ENCODE measurements around the gene SLC1A6.

Gene SLC1A6

GRCh38 chr19:14985133-14985532 is 5.5 kb upstream of the SLC1A6 start:
- Histone ChIP-seq H3K79me1 (replicated peaks; ENCODE audit: low read length, poor library complexity, severe bottlenecking) (no peaks in the 10 kb centered on the region), H3K9me3 (ENCODE audit: control insufficient read depth, low read length) (no peaks in the 10 kb centered on the region), H2BK15ac (ENCODE audit: low read depth, poor library complexity, severe bottlenecking) (no peak overlapping the region), H2AK5ac (ENCODE audit: low read length, severe bottlenecking) (no peak overlapping the region), H3K36me3 (ENCODE audit: control insufficient read depth in 1 of 2, insufficient read depth in 2 of 2, low read depth in 1 of 2, low read length in 2 of 2) (no peaks in the 10 kb centered on the region), H3K27ac (ENCODE audit: low read length, poor library complexity, severe bottlenecking) (no peak overlapping the region), H3K23ac (ENCODE audit: low read length in 2 of 2) (no peak overlapping the region), H4K91ac (ENCODE audit: low read length) (no peak overlapping the region), H2BK12ac (ENCODE audit: low read length in 2 of 2) (no peak overlapping the region), H2AFZ (ENCODE audit: low read depth, low read length) (no peak overlapping the region), H3K4me2 (ENCODE audit: low read length, poor library complexity, severe bottlenecking) (no peak overlapping the region), H3K14ac (ENCODE audit: low read length in 2 of 2) (no peak overlapping the region), H3K9ac (ENCODE audit: low read length) (no peak overlapping the region), H4K8ac (ENCODE audit: low read length) (no peak overlapping the region), H3K27me3 (ENCODE audit: control insufficient read depth in 1 of 2, insufficient read depth in 1 of 2, low read length in 2 of 2) (peaks cover 13 to 24% of the 10 kb centered on the region in 2 experiments), H2BK5ac (ENCODE audit: low read depth, low read length, poor library complexity, severe bottlenecking) (no peak overlapping the region), H3K4me3 (ENCODE audit: insufficient read depth in 1 of 2, low read depth in 1 of 2, low read length in 2 of 2) (no peak overlapping the region), H3K4ac (ENCODE audit: low read depth in 1 of 2, low read length in 2 of 2) (no peak overlapping the region), H3K18ac (ENCODE audit: low read depth in 1 of 2, low read length in 2 of 2) (no peak overlapping the region), H2BK120ac (ENCODE audit: low read depth, low read length) (no peak overlapping the region), H3K4me1 (ENCODE audit: control insufficient read depth, insufficient read depth, low read depth, low read length) (no peaks in the 10 kb centered on the region)
- WGBS = 20% methylated on average over 1 of the region's 5 CpGs
- no peak for DNase-seq

GRCh38 chr19:14978161-14978776 is 1.4 kb downstream of the SLC1A6 start:
- H2BK5ac ChIP-seq (ENCODE audit: low read depth, low read length, poor library complexity, severe bottlenecking) = no peak overlapping the region
- no peaks in the 10 kb centered on the region for H3K36me3 ChIP-seq (ENCODE audit: control insufficient read depth in 1 of 2, insufficient read depth in 2 of 2, low read depth in 1 of 2, low read length in 2 of 2)
- peaks cover 32 to 51% of the 10 kb centered on the region in 2 experiments for H3K27me3 ChIP-seq (ENCODE audit: control insufficient read depth in 1 of 2, insufficient read depth in 1 of 2, low read length in 2 of 2)
- H2AK5ac ChIP-seq (ENCODE audit: low read length, severe bottlenecking) = no peak overlapping the region
- H3K4me1 ChIP-seq (ENCODE audit: control insufficient read depth, insufficient read depth, low read depth, low read length) = peaks cover 6% of the 10 kb centered on the region
- no peak for DNase-seq
- H2BK12ac ChIP-seq (ENCODE audit: low read length in 2 of 2) = no peak overlapping the region
- no peak overlapping the region for H2BK120ac ChIP-seq (ENCODE audit: low read depth, low read length)
- H2AFZ ChIP-seq (ENCODE audit: low read depth, low read length) = no peak overlapping the region
- H3K4ac ChIP-seq (ENCODE audit: low read depth in 1 of 2, low read length in 2 of 2) = no peak overlapping the region
- WGBS = 77% methylated on average over 4 of the region's 6 CpGs
- H3K9me3 ChIP-seq (ENCODE audit: control insufficient read depth, low read length) = peaks cover 4% of the 10 kb centered on the region
- H3K4me3 ChIP-seq (ENCODE audit: insufficient read depth in 1 of 2, low read depth in 1 of 2, low read length in 2 of 2) = no peak overlapping the region
- no peak overlapping the region for H3K23ac ChIP-seq (ENCODE audit: low read length in 2 of 2)
- no peak overlapping the region for H3K27ac ChIP-seq (ENCODE audit: low read length, poor library complexity, severe bottlenecking)
- H4K91ac ChIP-seq (ENCODE audit: low read length) = no peak overlapping the region
- no peak overlapping the region for H4K8ac ChIP-seq (ENCODE audit: low read length)
- no peak overlapping the region for H3K14ac ChIP-seq (ENCODE audit: low read length in 2 of 2)
- H3K4me2 ChIP-seq (ENCODE audit: low read length, poor library complexity, severe bottlenecking) = no peak overlapping the region
- H3K79me1 ChIP-seq (replicated peaks; ENCODE audit: low read length, poor library complexity, severe bottlenecking) = no peaks in the 10 kb centered on the region
- H2BK15ac ChIP-seq (ENCODE audit: low read depth, poor library complexity, severe bottlenecking) = no peak overlapping the region
- no peak overlapping the region for H3K9ac ChIP-seq (ENCODE audit: low read length)
- no peak overlapping the region for H3K18ac ChIP-seq (ENCODE audit: low read depth in 1 of 2, low read length in 2 of 2)

GRCh38 chr19:14977128-14977527 is 2.5 kb downstream of the SLC1A6 start:
- 81% methylated on average over 2 of the region's 5 CpGs for WGBS

DNA sequence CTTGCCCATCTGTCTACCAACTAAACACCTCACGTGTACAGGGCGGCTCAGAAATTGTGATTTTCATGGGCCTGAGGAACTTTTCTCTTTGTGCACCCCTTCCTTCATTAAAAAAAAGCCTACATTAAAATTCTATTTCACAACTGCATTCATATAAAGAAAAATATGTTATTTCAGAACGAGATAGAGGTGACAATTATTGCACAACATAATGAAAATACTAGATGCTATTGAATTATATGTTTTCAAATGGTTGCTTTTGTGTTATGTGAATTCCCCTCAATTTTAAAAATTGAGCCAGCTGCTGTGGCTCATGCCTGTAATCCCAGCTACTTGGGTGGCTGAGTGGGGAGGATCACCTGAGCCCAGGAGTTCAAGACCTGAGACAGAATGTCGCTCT is 5.2 kb downstream of the SLC1A6 start:
- Histone ChIP-seq H3K27me3 (ENCODE audit: control insufficient read depth in 1 of 2, insufficient read depth in 1 of 2, low read length in 2 of 2) (peaks cover 14 to 25% of the 10 kb centered on the region in 2 experiments), H3K4me1 (ENCODE audit: control insufficient read depth, insufficient read depth, low read depth, low read length) (peaks cover 4% of the 10 kb centered on the region), H3K23ac (ENCODE audit: low read length in 2 of 2) (no peak overlapping the region), H2AK5ac (ENCODE audit: low read length, severe bottlenecking) (no peak overlapping the region), H3K18ac (ENCODE audit: low read depth in 1 of 2, low read length in 2 of 2) (no peak overlapping the region), H3K36me3 (ENCODE audit: control insufficient read depth in 1 of 2, insufficient read depth in 2 of 2, low read depth in 1 of 2, low read length in 2 of 2) (no peaks in the 10 kb centered on the region), H3K14ac (ENCODE audit: low read length in 2 of 2) (no peak overlapping the region), H2BK12ac (ENCODE audit: low read length in 2 of 2) (no peak overlapping the region), H3K79me1 (replicated peaks; ENCODE audit: low read length, poor library complexity, severe bottlenecking) (no peaks in the 10 kb centered on the region), H3K9ac (ENCODE audit: low read length) (no peak overlapping the region), H2BK120ac (ENCODE audit: low read depth, low read length) (no peak overlapping the region), H2BK15ac (ENCODE audit: low read depth, poor library complexity, severe bottlenecking) (no peak overlapping the region), H4K8ac (ENCODE audit: low read length) (no peak overlapping the region), H2AFZ (ENCODE audit: low read depth, low read length) (no peak overlapping the region), H3K9me3 (ENCODE audit: control insufficient read depth, low read length) (peaks cover 9% of the 10 kb centered on the region), H2BK5ac (ENCODE audit: low read depth, low read length, poor library complexity, severe bottlenecking) (no peak overlapping the region), H3K4me3 (ENCODE audit: insufficient read depth in 1 of 2, low read depth in 1 of 2, low read length in 2 of 2) (no peak overlapping the region), H4K91ac (ENCODE audit: low read length) (no peak overlapping the region), H3K4ac (ENCODE audit: low read depth in 1 of 2, low read length in 2 of 2) (no peak overlapping the region), H3K27ac (ENCODE audit: low read length, poor library complexity, severe bottlenecking) (no peak overlapping the region), H3K4me2 (ENCODE audit: low read length, poor library complexity, severe bottlenecking) (no peak overlapping the region)
- DNase-seq = no peak
- 72% methylated on average over 3 of the region's 4 CpGs for WGBS

More at GRCh38 chr19:14977128-14977527, 2.5 kb downstream of the SLC1A6 start:
- Histone ChIP-seq H3K9me3 (ENCODE audit: control insufficient read depth, low read length) (peaks cover 4% of the 10 kb centered on the region), H3K9ac (ENCODE audit: low read length) (no peak overlapping the region), H3K27ac (ENCODE audit: low read length, poor library complexity, severe bottlenecking) (no peak overlapping the region), H2BK15ac (ENCODE audit: low read depth, poor library complexity, severe bottlenecking) (no peak overlapping the region), H3K79me1 (replicated peaks; ENCODE audit: low read length, poor library complexity, severe bottlenecking) (no peaks in the 10 kb centered on the region), H3K4me1 (ENCODE audit: control insufficient read depth, insufficient read depth, low read depth, low read length) (peaks cover 6% of the 10 kb centered on the region), H2BK120ac (ENCODE audit: low read depth, low read length) (no peak overlapping the region), H3K4ac (ENCODE audit: low read depth in 1 of 2, low read length in 2 of 2) (no peak overlapping the region), H3K36me3 (ENCODE audit: control insufficient read depth in 1 of 2, insufficient read depth in 2 of 2, low read depth in 1 of 2, low read length in 2 of 2) (no peaks in the 10 kb centered on the region), H3K4me2 (ENCODE audit: low read length, poor library complexity, severe bottlenecking) (no peak overlapping the region), H3K14ac (ENCODE audit: low read length in 2 of 2) (no peak overlapping the region), H3K23ac (ENCODE audit: low read length in 2 of 2) (no peak overlapping the region), H4K8ac (ENCODE audit: low read length) (no peak overlapping the region), H2AK5ac (ENCODE audit: low read length, severe bottlenecking) (no peak overlapping the region), H2BK5ac (ENCODE audit: low read depth, low read length, poor library complexity, severe bottlenecking) (no peak overlapping the region), H3K18ac (ENCODE audit: low read depth in 1 of 2, low read length in 2 of 2) (no peak overlapping the region), H2BK12ac (ENCODE audit: low read length in 2 of 2) (no peak overlapping the region), H3K4me3 (ENCODE audit: insufficient read depth in 1 of 2, low read depth in 1 of 2, low read length in 2 of 2) (no peak overlapping the region), H3K27me3 (ENCODE audit: control insufficient read depth in 1 of 2, insufficient read depth in 1 of 2, low read length in 2 of 2) (peaks cover 32 to 45% of the 10 kb centered on the region in 2 experiments), H2AFZ (ENCODE audit: low read depth, low read length) (no peak overlapping the region), H4K91ac (ENCODE audit: low read length) (no peak overlapping the region)
- DNase-seq = no peak
